Loucy (cell line): ENCODE measurements around the gene CAMK2D.
A peak's percentile ranks its signal among the peaks of the same experiment; 100 is the strongest.

Source experiments
- H2AFZ ChIP-seq: fragments of 200-600 bp; sonication (generic); 2 replicates; pipeline ENCODE4 v1.6.0; 2016; ENCODE audit warnings: antibody characterized with exemption, mild to moderate bottlenecking, low read length, moderate library complexity
- H3F3A ChIP-seq: fragments of 200-600 bp; 2 replicates; pipeline ENCODE4 v1.6.0; 2016; ENCODE audit warnings: antibody characterized with exemption, low read depth, mild to moderate bottlenecking
- H3K27me3 ChIP-seq: fragments of 200-600 bp; sonication (generic); 2 replicates; pipeline ENCODE4 v1.6.1; 2014; ENCODE audit warnings: low read length, mild to moderate bottlenecking; ENCODE audit not compliant: insufficient read depth, poor library complexity, severe bottlenecking
- H3K36me3 ChIP-seq: fragments of 200-600 bp; sonication (generic); 2 replicates; pipeline ENCODE4 v1.6.1; 2016; ENCODE audit warnings: low read length; ENCODE audit not compliant: insufficient read depth
- H3K4me1 ChIP-seq: fragments of 200-600 bp; sonication (generic); 2 replicates; pipeline ENCODE4 v1.5.1; 2014; ENCODE audit warnings: low read length, mild to moderate bottlenecking; ENCODE audit not compliant: insufficient read depth, poor library complexity, severe bottlenecking
- H3K4me2 ChIP-seq: fragments of 200-600 bp; sonication (generic); 2 replicates; pipeline ENCODE4 v1.6.0; 2014; ENCODE audit warnings: antibody characterized with exemption, low read length, low read depth, mild to moderate bottlenecking; ENCODE audit not compliant: poor library complexity, severe bottlenecking
- H3K4me3 ChIP-seq: fragments of 200-600 bp; sonication (generic); 2 replicates; pipeline ENCODE4 v1.5.1; 2014; ENCODE audit warnings: low read length, mild to moderate bottlenecking, mixed read lengths; ENCODE audit not compliant: poor library complexity, severe bottlenecking
- H3K79me2 ChIP-seq: fragments of 200-600 bp; sonication (generic); 2 replicates; pipeline ENCODE4 v1.6.1; 2014; ENCODE audit warnings: low read length; ENCODE audit not compliant: insufficient read depth
- H3K9ac ChIP-seq: fragments of 200-600 bp; sonication (generic); 2 replicates; pipeline ENCODE4 v1.6.0; 2014; ENCODE audit warnings: mild to moderate bottlenecking, low read depth, low read length, moderate library complexity; ENCODE audit not compliant: poor library complexity, severe bottlenecking
- H3K9me2 ChIP-seq: fragments of 200-600 bp; sonication (generic); replicated peaks from 2 replicates; pipeline ENCODE4 v1.6.1; 2016; ENCODE audit warnings: low read depth, low read length, mixed read lengths
- H3K9me3 ChIP-seq: fragments of 200-600 bp; sonication (generic); 2 replicates; pipeline ENCODE4 v1.6.1; 2014; ENCODE audit warnings: mild to moderate bottlenecking, antibody characterized with exemption, low read length, low read depth; ENCODE audit not compliant: insufficient read depth
- H4K20me1 ChIP-seq: fragments of 200-600 bp; sonication (generic); 2 replicates; pipeline ENCODE4 v1.6.0; 2014; ENCODE audit warnings: antibody characterized with exemption, low read length, mild to moderate bottlenecking; ENCODE audit not compliant: insufficient read depth, poor library complexity, severe bottlenecking
- CTCF ChIP-seq: fragments of 200-600 bp; sonication (generic); conservative IDR thresholded peaks from 2 replicates; pipeline ENCODE4 v1.5.1; 2014; ENCODE audit warnings: mild to moderate bottlenecking, antibody characterized with exemption, low read length
- EZH2phosphoT487 ChIP-seq: fragments of 200-600 bp; IDR thresholded peaks from 2 replicates; pipeline ENCODE4 v1.6.1; 2018; ENCODE audit warnings: antibody characterized with exemption, mild to moderate bottlenecking, moderate library complexity, borderline replicate concordance

CAMK2D gene

GRCh38 chr4:113674251-113674650, 87.3 kb downstream of the CAMK2D start:
- Histone ChIP-seq H3K9me2 (no peaks in the 10 kb centered on the region), H3K9me3 (no peaks in the 10 kb centered on the region), H3K36me3 (peaks cover 4% of the 10 kb centered on the region; the same call in 1 of the 2 replicates), H2AFZ (no peak overlapping the region), H3K4me1 (peaks cover 26% of the 10 kb centered on the region), H3K9ac (no peak overlapping the region), H3K4me3 (no peak overlapping the region), H3K79me2 (no peaks in the 10 kb centered on the region), H4K20me1 (no peaks in the 10 kb centered on the region), H3F3A (no peaks in the 10 kb centered on the region), H3K4me2 (no peak overlapping the region), H3K27me3 (no peaks in the 10 kb centered on the region)
- TF ChIP-seq EZH2phosphoT487 (no peak), CTCF (no peak)

DNA sequence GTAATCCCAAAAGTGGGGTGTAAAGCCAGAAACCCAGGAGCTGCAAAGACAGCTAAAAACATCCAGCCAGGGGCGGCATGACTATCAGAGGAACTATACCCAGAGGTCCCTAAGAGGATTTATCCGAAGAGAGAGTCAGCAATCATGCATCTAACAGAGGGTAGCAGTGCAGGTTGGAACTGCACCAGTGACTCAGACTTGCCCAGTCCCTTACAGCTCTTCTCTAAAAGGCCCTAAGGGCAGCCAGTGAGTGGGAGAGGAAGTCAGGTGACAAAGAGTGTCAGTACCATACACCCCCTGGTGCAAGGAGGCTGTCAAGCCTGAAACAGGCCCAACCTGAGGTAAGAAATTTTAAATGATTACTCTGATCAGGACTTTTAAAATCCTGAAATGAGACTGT, 88.1 kb downstream of the CAMK2D start:
- H3K27me3 ChIP-seq = no peaks in the 10 kb centered on the region
- H3K9ac ChIP-seq = no peak overlapping the region
- no peaks in the 10 kb centered on the region for H3F3A ChIP-seq
- H3K4me2 ChIP-seq = peak overlapping the region; percentile 51
- peaks cover 26% of the 10 kb centered on the region for H3K4me1 ChIP-seq
- peaks cover 6% of the 10 kb centered on the region; the same call in 1 of the 2 replicates for H3K36me3 ChIP-seq
- H3K4me3 ChIP-seq = peak overlapping the region; percentile 7
- TF ChIP-seq CTCF (peak; percentile 42), EZH2phosphoT487 (no peak)
- no peaks in the 10 kb centered on the region for H3K79me2 ChIP-seq
- H3K9me3 ChIP-seq = no peaks in the 10 kb centered on the region
- no peaks in the 10 kb centered on the region for H4K20me1 ChIP-seq
- no peaks in the 10 kb centered on the region for H3K9me2 ChIP-seq
- 0 out of 2 replicates have a peak overlapping the region, but pooled peaks have one; percentile 7 for H2AFZ ChIP-seq

- H3K27me3 ChIP-seq = no peaks in the 10 kb centered on the region
- no peaks in the 10 kb centered on the region for H3K79me2 ChIP-seq
- TF ChIP-seq EZH2phosphoT487 = no peak
- TF ChIP-seq CTCF = no peak
- H3K4me1 ChIP-seq = peaks cover 2% of the 10 kb centered on the region
- H3K4me3 ChIP-seq = no peak overlapping the region
- no peak overlapping the region for H3K4me2 ChIP-seq
- no peaks in the 10 kb centered on the region for H3K9me3 ChIP-seq
- H4K20me1 ChIP-seq = no peaks in the 10 kb centered on the region
- no peak overlapping the region for H2AFZ ChIP-seq
- H3F3A ChIP-seq = no peaks in the 10 kb centered on the region
- H3K36me3 ChIP-seq = peaks cover 6% of the 10 kb centered on the region; the same call in 1 of the 2 replicates
- no peak overlapping the region for H3K9ac ChIP-seq
- no peaks in the 10 kb centered on the region for H3K9me2 ChIP-seq
Measured at GRCh38 chr4:113666386-113667114, 95.0 kb downstream of the CAMK2D start.
